HEK293T (cell line): ENCODE measurements around the gene LEUTX.

Experiments
- ARNT ChIP-seq: fragments of 450-650 bp; IDR thresholded peaks from 2 replicates; pipeline ENCODE4 v1.6.1; 2017; ENCODE audit warnings: mild to moderate bottlenecking
- BHLHE40 ChIP-seq: fragments of 450-650 bp; IDR thresholded peaks from 2 replicates; pipeline ENCODE4 v1.6.1; 2016; ENCODE audit warnings: mild to moderate bottlenecking, moderate library complexity, borderline replicate concordance
- ELF4 ChIP-seq: fragments of 450-650 bp; IDR thresholded peaks from 2 replicates; pipeline ENCODE4 v1.6.1; 2017; ENCODE audit warnings: antibody characterized with exemption
- FOXA1 ChIP-seq: fragments of 450-650 bp; IDR thresholded peaks from 2 replicates; pipeline ENCODE4 v1.6.1; 2016; ENCODE audit warnings: mild to moderate bottlenecking
- FOXK2 ChIP-seq: fragments of 450-650 bp; IDR thresholded peaks from 2 replicates; pipeline ENCODE4 v1.6.1; 2016; ENCODE audit warnings: mild to moderate bottlenecking
- FOXM1 ChIP-seq: fragments of 450-650 bp; IDR thresholded peaks from 2 replicates; pipeline ENCODE4 v1.6.1; 2017; ENCODE audit warnings: mild to moderate bottlenecking, borderline replicate concordance
- HDGF ChIP-seq: fragments of 450-650 bp; IDR thresholded peaks from 2 replicates; pipeline ENCODE4 v1.6.1; 2017; ENCODE audit warnings: antibody characterized with exemption, borderline replicate concordance
- L3MBTL2 ChIP-seq: fragments of 450-650 bp; conservative IDR thresholded peaks from 2 replicates; pipeline ENCODE4 v1.6.1; 2016; ENCODE audit warnings: mild to moderate bottlenecking
- LEF1 ChIP-seq: fragments of 450-650 bp; IDR thresholded peaks from 2 replicates; pipeline ENCODE4 v1.6.1; 2017; ENCODE audit warnings: mild to moderate bottlenecking, borderline replicate concordance
- NFRKB ChIP-seq: fragments of 450-650 bp; IDR thresholded peaks from 2 replicates; pipeline ENCODE4 v1.6.1; 2016; ENCODE audit warnings: mild to moderate bottlenecking, moderate library complexity
- SP1 ChIP-seq: fragments of 450-650 bp; IDR thresholded peaks from 2 replicates; pipeline ENCODE4 v1.6.1; 2017
- SUZ12 ChIP-seq: fragments of 450-650 bp; IDR thresholded peaks from 2 replicates; pipeline ENCODE4 v1.6.1; 2016; ENCODE audit warnings: mild to moderate bottlenecking
- TARDBP ChIP-seq: fragments of 450-650 bp; IDR thresholded peaks from 2 replicates; pipeline ENCODE4 v1.6.1; 2016
- ZNF384 ChIP-seq: fragments of 450-650 bp; IDR thresholded peaks from 2 replicates; pipeline ENCODE4 v1.6.1; 2016

GRCh38 chr19:39828015-39828653 is 49.5 kb downstream of the LEUTX start:
- TF ChIP-seq BHLHE40 (no peak), SP1 (no peak), HDGF (no peak), TARDBP (no peak), SUZ12 (no peak), FOXA1 (no peak), ZNF384 (no peak), L3MBTL2 (no peak), ELF4 (no peak), LEF1 (no peak), NFRKB (no peak), FOXK2 (no peak), FOXM1 (no peak), ARNT (no peak)
